Measurements from ENCODE around the gene RAB30.
A peak's percentile ranks its signal among the peaks of the same experiment; 100 is the strongest.

The RAB30 gene

GRCh38 chr11:83071567-83072349, at the start of gene RAB30:
Gene RAB30 (minus strand): TSS chr11:83071897. CDS start chr11:82997316, 74,581 bp downstream.
- peak; percentile 85 to 93 (median 87) for DNase-seq (ENCODE audit: low read depth in 2 of 3, low spot score in 1 of 3)

GRCh38 chr11:83120327-83120726, 48.6 kb upstream of the RAB30 start:
- no peak for DNase-seq (ENCODE audit: low read depth in 2 of 3, low spot score in 1 of 3)

- no peak for DNase-seq (ENCODE audit: low read depth in 2 of 3, low spot score in 1 of 3)
Measured at GRCh38 chr11:83119216-83119615, 47.5 kb upstream of the RAB30 start.

- no peak for DNase-seq (ENCODE audit: low read depth in 2 of 3, low spot score in 1 of 3)
Measured at GRCh38 chr11:83118814-83119213, 47.1 kb upstream of the RAB30 start.

- DNase-seq (ENCODE audit: low read depth in 2 of 3, low spot score in 1 of 3): no peak
Measured at GRCh38 chr11:83116015-83116641, 44.4 kb upstream of the RAB30 start.

- DNase-seq (ENCODE audit: low read depth in 2 of 3, low spot score in 1 of 3): no peak
Measured at GRCh38 chr11:83115551-83115950, 43.9 kb upstream of the RAB30 start.

- DNase-seq (ENCODE audit: low read depth in 2 of 3, low spot score in 1 of 3): no peak
Measured at GRCh38 chr11:83115026-83115425, 43.3 kb upstream of the RAB30 start.

- no peak for DNase-seq (ENCODE audit: low read depth in 2 of 3, low spot score in 1 of 3)
Measured at GRCh38 chr11:83112886-83113285, 41.2 kb upstream of the RAB30 start.

GRCh38 chr11:83105168-83105567, 33.5 kb upstream of the RAB30 start:
- DNase-seq (ENCODE audit: low read depth in 2 of 3, low spot score in 1 of 3): no peak

GRCh38 chr11:83102834-83103233, 31.1 kb upstream of the RAB30 start:
- no peak for DNase-seq (ENCODE audit: low read depth in 2 of 3, low spot score in 1 of 3)

GRCh38 chr11:83097429-83098075, 25.9 kb upstream of the RAB30 start:
- no peak for DNase-seq (ENCODE audit: low read depth in 2 of 3, low spot score in 1 of 3)

GRCh38 chr11:83093634-83094033, 21.9 kb upstream of the RAB30 start:
- DNase-seq (ENCODE audit: low read depth in 2 of 3, low spot score in 1 of 3): no peak

GRCh38 chr11:83092488-83093384, 21.0 kb upstream of the RAB30 start:
- no peak for DNase-seq (ENCODE audit: low read depth in 2 of 3, low spot score in 1 of 3)

GRCh38 chr11:83088965-83089364, 17.3 kb upstream of the RAB30 start:
- no peak for DNase-seq (ENCODE audit: low read depth in 2 of 3, low spot score in 1 of 3)

- no peak for DNase-seq (ENCODE audit: low read depth in 2 of 3, low spot score in 1 of 3)
Measured at GRCh38 chr11:83087035-83087434, 15.3 kb upstream of the RAB30 start.

- DNase-seq (ENCODE audit: low read depth in 2 of 3, low spot score in 1 of 3): no peak
Measured at GRCh38 chr11:83079820-83080219, 8.1 kb upstream of the RAB30 start.

GRCh38 chr11:83078269-83078668, 6.6 kb upstream of the RAB30 start:
- no peak for DNase-seq (ENCODE audit: low read depth in 2 of 3, low spot score in 1 of 3)

GRCh38 chr11:83073884-83074283, 2.2 kb upstream of the RAB30 start:
- no peak for DNase-seq (ENCODE audit: low read depth in 2 of 3, low spot score in 1 of 3)

GRCh38 chr11:83073258-83073657, 1.6 kb upstream of the RAB30 start:
- no peak for DNase-seq (ENCODE audit: low read depth in 2 of 3, low spot score in 1 of 3)

GRCh38 chr11:83072350-83073242, 899 bp upstream of the RAB30 start:
- no peak for DNase-seq (ENCODE audit: low read depth in 2 of 3, low spot score in 1 of 3)
